Adrenal gland (tissue), 12 donors: ENCODE results near the gene CLASP1. TPM values are rescaled to one million over a fixed set of nuclear protein-coding genes. Genes with fewer than 3 reads are reported as not detected.
A peak's percentile ranks its signal among the peaks of the same experiment; 100 is the strongest.
"Not testable (repeated sequence)": the region's sequence is repeated elsewhere in the genome, so short reads cannot be mapped to it uniquely, and the experiment has no call there.

Experiments used
- DNase-seq, 7 donors: peaks; one replicate each; pipeline ENCODE4 v3.0.0-alpha.2; 2019 to 2020
- H3K27ac ChIP-seq, 5 donors: fragments of 200-600 bp; sonication (generic) in 4 of 5; 1 replicate in 3 of 5; 2 replicates in 2 of 5; pipeline versions ENCODE4 v1.5.1 to v1.8.0; 2016 to 2020; ENCODE audit warnings: mild to moderate bottlenecking in 1 of 5
- H3K27me3 ChIP-seq: fragments of 200-600 bp; 2 replicates; pipeline ENCODE4 v1.8.0; 2021
- H3K36me3 ChIP-seq, 2 donors: fragments of 200-600 bp; replicated peaks in 1 of 2; 1 replicate in 1 of 2; 2 replicates in 1 of 2; pipeline versions ENCODE4 v1.5.1 to v1.8.0; 2018 to 2022
- H3K4me1 ChIP-seq, 2 donors: fragments of 200-600 bp; replicated peaks in 1 of 2; 1 replicate in 1 of 2; 2 replicates in 1 of 2; pipeline versions ENCODE4 v1.5.1 to v1.8.0; 2018 to 2021
- H3K4me3 ChIP-seq, 4 donors: fragments of 200-600 bp; sonication (generic) in 3 of 4; one replicate each; pipeline ENCODE4 v1.5.1; 2016 to 2018
- H3K9me3 ChIP-seq, 3 donors: fragments of 200-600 bp; sonication (generic) in 1 of 3; replicated peaks in 1 of 3; 1 replicate in 2 of 3; 2 replicates in 1 of 3; pipeline versions ENCODE4 v1.5.1 to v1.8.0; 2016 to 2021
- CTCF ChIP-seq, 6 experiments: fragments of 450-650 bp in 4 of 6; fragments of 200-600 bp in 2 of 6; sonication (generic) in 1 of 6; IDR thresholded peaks; 1 replicate in 5 of 6; 2 replicates in 1 of 6; pipeline versions ENCODE4 v1.5.1 to v1.8.0; 2016 to 2021; ENCODE audit warnings: antibody characterized with exemption in 6 of 6, mild to moderate bottlenecking in 2 of 6, moderate library complexity in 1 of 6
- POLR2A ChIP-seq, 2 donors: fragments of 450-650 bp; IDR thresholded peaks; one replicate each; pipeline ENCODE4 v1.6.1; 2017; ENCODE audit warnings: antibody characterized with exemption in 2 of 2, mild to moderate bottlenecking in 2 of 2, moderate library complexity in 1 of 2
- WGBS, 4 donors: extraction: QIAGEN DNeasy Blood & Tissue Kit in 2 of 4; methylation state at CpG; one replicate each; pipeline versions ENCODE4 v1.1.5 to v1.1.7; 2013 to 2017; 5-methylcytosine and 5-hydroxymethylcytosine counted together
- intact Hi-C, 2 donors: fragments of 100-400 bp; cut with DNase I; formaldehyde crosslinking; loops; one replicate each; pipeline versions ENCODE4 v1.14.1 to v1.15.0; 2022 to 2023
- polyA plus RNA-seq, 3 donors: library from polyadenylated mRNA; stranded (reverse); fragments of 200-250 nt in 2 of 3; fragments of 350-450 nt in 1 of 3; fragmentation: Illumina TruSeq in 1 of 3; extraction: RNeasy Lipid Tissue Mini Kit (QIAGEN cat#74804) in 1 of 3; gene quantifications; one replicate each; pipeline ENCODE4 v1.2.3, GENCODE V29; 2013 to 2014
- total RNA-seq, 9 donors: library from RNA; depleted of rRNA in 4 of 9; stranded (reverse); fragments of >200 nt in 4 of 9; fragments of 120-200 nt in 1 of 9; fragmentation: NEBNext Ultra II Directional in 1 of 9; extraction: Animal tissue kit (Norgen Biotek cat#: 25700) in 1 of 9; gene quantifications; one replicate each; pipeline versions ENCODE4 v1.1.0 to v1.2.4, GENCODE V29; 2013 to 2023
- donor health status: healthy with polysubstance abuse.
- donor health status: Bipolar disorder and iron deficiency.
- donor health status: DM: yes; HTN: yes; CAD: no.
- donor health status: DM: no; HTN: no; CAD: no.
- donor health status: DM: no; HTN: no; CAD: no.
- donor health status: DM: yes; HTN: yes; CAD: no.

CLASP1 gene
- total and polyA plus RNA-seq, 12 donors, result 14.9 to 66.1 (median 53.4) TPM

- Histone ChIP-seq H3K4me3 (peak overlapping the region in 1 of 4 donors; percentile 82), H3K4me1 (peaks cover 20 to 66% of the 10 kb centered on the region in 2 donors), H3K27me3 (no peaks in the 10 kb centered on the region), H3K27ac (peak overlapping the region in 2 of 5 donors; percentile 92 to 97), H3K9me3 (no peaks in the 10 kb centered on the region), H3K36me3 (no peaks in the 10 kb centered on the region)
- 40 to 63% (median 54%) methylated on average over 1 of the region's 1 CpG for WGBS, 4 donors
- no peak for TF ChIP-seq POLR2A (IDR thresholded peaks at IDR 0.05)
- TF ChIP-seq CTCF (IDR thresholded peaks at IDR 0.05), result no peak
- no peak for DNase-seq
- intact Hi-C loops, result loop anchor here (5.0 to 10.0 kb wide), 2 partner anchors 113 to 115 kb away; partner anchors contain the start of gene RNU4ATAC (in 2 of the 2)
Measured at GRCh38 chr2:121647396-121647795, 1.9 kb downstream of the CLASP1 start.

- H3K27me3 ChIP-seq, result no peaks in the 10 kb centered on the region
- WGBS, 4 donors, result 88 to 94% (median 93%) methylated on average over 2 of the region's 2 CpGs
- H3K4me1 ChIP-seq, result peaks cover 11 to 63% of the 10 kb centered on the region in 2 donors
- H3K36me3 ChIP-seq, result no peaks in the 10 kb centered on the region
- intact Hi-C loops, result loop anchor here (5.0 to 10.0 kb wide), 3 partner anchors 37 to 112 kb away; partner anchors contain the start of gene RNU4ATAC (in 2 of the 2)
- no peak for DNase-seq
- H3K27ac ChIP-seq, result no peak overlapping the region
- H3K9me3 ChIP-seq, result no peaks in the 10 kb centered on the region
- TF ChIP-seq POLR2A (IDR thresholded peaks at IDR 0.05), result no peak
- TF ChIP-seq CTCF (IDR thresholded peaks at IDR 0.05), result no peak
- no peak overlapping the region for H3K4me3 ChIP-seq
Measured at GRCh38 chr2:121644715-121645114, 4.5 kb downstream of the CLASP1 start.

GRCh38 chr2:121643877-121644276 lies 5.4 kb downstream of the CLASP1 start:
- peaks cover 11 to 63% of the 10 kb centered on the region in 2 donors for H3K4me1 ChIP-seq
- no peak for TF ChIP-seq POLR2A (IDR thresholded peaks at IDR 0.05)
- no peak for TF ChIP-seq CTCF (IDR thresholded peaks at IDR 0.05)
- WGBS, 4 donors, result 95 to 100% (median 99%) methylated on average over 2 of the region's 2 CpGs
- no peaks in the 10 kb centered on the region for H3K9me3 ChIP-seq
- no peak overlapping the region for H3K27ac ChIP-seq
- H3K4me3 ChIP-seq, result no peak overlapping the region
- peaks cover 0 to 5% of the 10 kb centered on the region in 2 donors for H3K36me3 ChIP-seq
- no peak for DNase-seq
- intact Hi-C loops, result loop anchor here (5.0 to 10.0 kb wide), 2 partner anchors 37 to 109 kb away; partner anchors contain the start of gene RNU4ATAC (in 1 of the 2)
- H3K27me3 ChIP-seq, result no peaks in the 10 kb centered on the region

GRCh38 chr2:121640380-121641316 lies 8.6 kb downstream of the CLASP1 start:
- Histone ChIP-seq H3K27ac (peak overlapping the region in 1 of 5 donors; percentile 25), H3K36me3 (peaks cover 0 to 5% of the 10 kb centered on the region in 2 donors), H3K4me1 (peaks cover 6 to 42% of the 10 kb centered on the region in 2 donors), H3K9me3 (peaks cover 0 to 4% (median 0%) of the 10 kb centered on the region in 3 donors), H3K4me3 (no peak overlapping the region), H3K27me3 (no peaks in the 10 kb centered on the region)
- TF ChIP-seq POLR2A (IDR thresholded peaks at IDR 0.05) (no peak), CTCF (IDR thresholded peaks at IDR 0.05) (no peak)
- intact Hi-C loops, result loop anchor here (5.0 to 10.0 kb wide), 2 partner anchors 33 to 106 kb away; partner anchors contain the start of gene RNU4ATAC (in 1 of the 2)
- 72 to 76% (median 74%) methylated on average over 5 of the region's 5 CpGs for WGBS, 4 donors
- DNase-seq, result no peak

GRCh38 chr2:121639846-121640245 lies 9.4 kb downstream of the CLASP1 start:
- H3K4me1 ChIP-seq, result peaks cover 4 to 42% of the 10 kb centered on the region in 2 donors
- not testable (repeated sequence) for H3K4me3 ChIP-seq, H3K36me3 ChIP-seq, H3K27ac ChIP-seq, H3K27me3 ChIP-seq, DNase-seq, H3K9me3 ChIP-seq
- WGBS, 4 donors, result 93 to 97% (median 94%) methylated on average over 5 to 6 of the region's 6 CpGs
- intact Hi-C loops, result loop anchor here (5.0 to 10.0 kb wide), 2 partner anchors 33 to 105 kb away; partner anchors contain the start of gene RNU4ATAC (in 1 of the 2)
